Measurements from ENCODE around the gene TRIM31. TPM values are rescaled to one million over a fixed set of nuclear protein-coding genes. Genes with fewer than 3 reads are reported as not detected.

TRIM31 gene
- total RNA-seq, 4 donors from 2014 or later: 1.3 TPM; not detected in 3

GRCh38 chr6:30135147-30135546 lies 22.3 kb upstream of the TRIM31 start:
- Histone ChIP-seq H3K27me3 (peaks cover 0 to 65% (median 14%) of the 10 kb centered on the region in 4 donors), H3K9me3 (no peaks in the 10 kb centered on the region), H3K4me3 (no peak overlapping the region), H3K27ac (replicated peaks in 1 of 4) (no peak overlapping the region), H3K4me1 (peaks cover 0 to 3% (median 2%) of the 10 kb centered on the region in 4 donors), H3K36me3 (no peaks in the 10 kb centered on the region)
- intact Hi-C loops (cut with DNase I): no loop called here
- DNase-seq (ENCODE audit: extremely low spot score): no peak
- 94% methylated on average over 2 of the region's 2 CpGs for WGBS
- TF ChIP-seq EP300 (IDR thresholded peaks at IDR 0.05) (no peak), POLR2A (IDR thresholded peaks at IDR 0.05; ENCODE audit: low read depth) (no peak)

- H3K4me3 ChIP-seq: no peak overlapping the region
- intact Hi-C loops (cut with DNase I): loop anchor here (1.0 kb wide), 1 partner anchor 29 kb away; no protein-coding TSS in a partner anchor
- H3K9me3 ChIP-seq: no peaks in the 10 kb centered on the region
- no peak overlapping the region for H3K27ac ChIP-seq (replicated peaks in 1 of 4)
- H3K36me3 ChIP-seq: no peaks in the 10 kb centered on the region
- peaks cover 0 to 91% (median 44%) of the 10 kb centered on the region in 4 donors for H3K27me3 ChIP-seq
- no peak for TF ChIP-seq CTCF (IDR thresholded peaks at IDR 0.05)
- TF ChIP-seq EP300 (IDR thresholded peaks at IDR 0.05): no peak
- no peak for TF ChIP-seq POLR2A (IDR thresholded peaks at IDR 0.05; ENCODE audit: low read depth)
- TF ChIP-seq POLR2AphosphoS5 (IDR thresholded peaks at IDR 0.05): no peak
- WGBS: 68% methylated on average over 2 of the region's 2 CpGs
- peaks cover 3 to 15% (median 13%) of the 10 kb centered on the region in 4 donors for H3K4me1 ChIP-seq
- DNase-seq (ENCODE audit: extremely low spot score): peak; percentile 34
Measured at GRCh38 chr6:30131947-30132497, 19.1 kb upstream of the TRIM31 start.

GRCh38 chr6:30130887-30131862 lies 18.3 kb upstream of the TRIM31 start:
- H3K9me3 ChIP-seq: no peaks in the 10 kb centered on the region
- intact Hi-C loops (cut with DNase I): loop anchor here (1.0 kb wide), 1 partner anchor 28 kb away; no protein-coding TSS in a partner anchor
- peak; percentile 90 for DNase-seq (ENCODE audit: extremely low spot score)
- no peak overlapping the region for H3K27ac ChIP-seq (replicated peaks in 1 of 4)
- H3K4me1 ChIP-seq: peaks cover 3 to 15% (median 13%) of the 10 kb centered on the region in 4 donors
- H3K4me3 ChIP-seq: no peak overlapping the region
- TF ChIP-seq POLR2A (IDR thresholded peaks at IDR 0.05; ENCODE audit: low read depth): no peak
- peak in 1 of 2 donors; percentile 73 for TF ChIP-seq POLR2AphosphoS5 (IDR thresholded peaks at IDR 0.05)
- peak; percentile 92 to 98 (median 93) for TF ChIP-seq CTCF (IDR thresholded peaks at IDR 0.05)
- no peak for TF ChIP-seq EP300 (IDR thresholded peaks at IDR 0.05)
- WGBS: 30% methylated on average over 16 of the region's 16 CpGs
- no peaks in the 10 kb centered on the region for H3K36me3 ChIP-seq
- peaks cover 0 to 90% (median 44%) of the 10 kb centered on the region in 4 donors for H3K27me3 ChIP-seq

- Histone ChIP-seq H3K27ac (replicated peaks in 1 of 4) (no peak overlapping the region), H3K9me3 (no peaks in the 10 kb centered on the region), H3K4me1 (peaks cover 3 to 15% (median 13%) of the 10 kb centered on the region in 4 donors), H3K27me3 (peaks cover 0 to 86% (median 44%) of the 10 kb centered on the region in 4 donors), H3K4me3 (no peak overlapping the region), H3K36me3 (no peaks in the 10 kb centered on the region)
- TF ChIP-seq POLR2AphosphoS5 (IDR thresholded peaks at IDR 0.05): no peak
- TF ChIP-seq EP300 (IDR thresholded peaks at IDR 0.05): no peak
- TF ChIP-seq POLR2A (IDR thresholded peaks at IDR 0.05; ENCODE audit: low read depth): no peak
- no peak for TF ChIP-seq CTCF (IDR thresholded peaks at IDR 0.05)
- intact Hi-C loops (cut with DNase I): no loop called here
- 66% methylated on average over 4 of the region's 4 CpGs for WGBS
- DNase-seq (ENCODE audit: extremely low spot score): peak; percentile 31
Measured at GRCh38 chr6:30130179-30130679, 17.3 kb upstream of the TRIM31 start.

Data from esophagus muscularis mucosa (tissue), 4 donors.